ENCODE data around the gene CLCN7.
"Not testable (repeated sequence)": the region's sequence is repeated elsewhere in the genome, so short reads cannot be mapped to it uniquely, and the experiment has no call there.

Gene CLCN7

GRCh38 chr16:1445518-1446203, 29.2 kb downstream of the CLCN7 start:
- no peak for DNase-seq (ENCODE audit: low read depth)

DNA sequence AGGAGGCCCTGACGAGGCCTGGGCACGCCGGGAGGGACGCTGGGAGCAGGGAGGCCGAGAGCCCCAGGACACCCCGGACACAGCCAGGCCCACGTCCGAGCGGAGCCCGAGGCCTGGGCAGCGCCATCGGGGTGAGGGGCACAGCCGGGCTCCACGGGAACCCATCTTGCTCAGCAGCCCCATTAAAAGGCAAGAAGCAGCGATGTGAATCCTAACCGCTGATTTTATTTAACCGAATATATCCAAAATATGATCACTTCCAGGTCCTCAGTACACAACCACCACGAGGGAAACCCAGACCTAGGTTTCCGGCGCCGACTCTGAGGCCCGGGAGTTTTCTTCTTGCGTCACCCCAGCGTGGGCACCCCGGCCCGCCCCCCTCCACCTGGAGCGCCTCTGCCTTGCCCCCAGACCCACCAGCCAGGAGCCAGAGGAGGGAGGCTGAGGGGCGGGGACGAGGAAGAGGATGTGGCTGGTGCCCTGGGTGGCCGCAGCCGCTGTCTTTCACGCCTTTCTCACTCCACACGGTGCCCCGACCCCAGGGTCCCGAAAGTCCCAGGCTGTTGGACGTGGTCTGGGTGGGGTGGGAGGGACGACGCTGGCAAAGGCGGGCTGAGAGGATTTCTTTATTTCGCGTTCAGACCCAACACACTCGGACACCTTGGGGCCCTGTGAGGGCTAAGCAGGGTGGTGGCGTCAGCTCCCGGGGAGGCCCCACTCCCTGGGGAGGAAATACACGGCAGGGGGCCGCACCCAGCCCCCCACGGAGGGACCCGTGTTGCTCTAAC, 29.9 kb downstream of the CLCN7 start:
- DNase-seq (ENCODE audit: low read depth), result no peak

DNA sequence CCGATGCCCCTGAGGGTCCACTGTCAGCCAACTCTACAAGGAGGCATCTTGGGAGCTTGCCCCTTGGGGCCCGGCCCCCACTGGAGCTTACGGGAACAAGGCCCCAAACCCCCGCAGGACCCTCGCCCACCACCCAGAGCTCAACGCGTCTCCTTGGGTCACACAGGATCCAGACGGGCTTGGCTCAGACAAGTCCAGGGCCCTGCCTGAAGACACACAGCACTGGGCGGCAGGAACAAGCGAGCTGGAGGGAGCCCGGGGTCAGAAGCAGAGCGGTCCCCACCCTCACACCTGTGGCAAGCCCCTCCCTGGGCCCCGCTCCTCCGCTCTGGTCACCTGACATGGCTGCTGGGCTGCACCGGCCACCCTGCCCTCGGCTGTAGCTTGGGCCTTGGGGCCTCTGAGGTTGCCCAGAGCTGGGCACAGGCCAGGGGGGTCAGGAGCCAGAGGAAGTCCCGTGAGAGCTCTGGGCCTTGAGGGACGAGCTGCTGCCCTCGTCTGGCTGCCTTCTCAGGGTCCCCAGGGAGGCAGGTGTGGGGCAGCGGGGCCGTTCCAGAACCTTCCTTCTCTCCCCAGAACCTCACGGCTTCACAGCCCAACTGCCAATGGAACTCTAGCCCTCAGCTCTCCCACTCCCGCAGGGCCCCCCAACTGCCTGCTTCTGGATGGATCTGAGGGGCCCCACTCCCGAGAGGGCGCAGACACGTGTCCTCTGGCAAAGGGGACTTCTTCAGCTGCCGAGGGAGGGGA, 30.7 kb downstream of the CLCN7 start, which contains the start of gene CCDC154:
Gene CCDC154, minus strand, starts transcription at position 577 of the 750 bp plus-strand sequence. Its CDS starts 234 bp downstream, at position 343.
- no peak for DNase-seq (ENCODE audit: low read depth)

DNA sequence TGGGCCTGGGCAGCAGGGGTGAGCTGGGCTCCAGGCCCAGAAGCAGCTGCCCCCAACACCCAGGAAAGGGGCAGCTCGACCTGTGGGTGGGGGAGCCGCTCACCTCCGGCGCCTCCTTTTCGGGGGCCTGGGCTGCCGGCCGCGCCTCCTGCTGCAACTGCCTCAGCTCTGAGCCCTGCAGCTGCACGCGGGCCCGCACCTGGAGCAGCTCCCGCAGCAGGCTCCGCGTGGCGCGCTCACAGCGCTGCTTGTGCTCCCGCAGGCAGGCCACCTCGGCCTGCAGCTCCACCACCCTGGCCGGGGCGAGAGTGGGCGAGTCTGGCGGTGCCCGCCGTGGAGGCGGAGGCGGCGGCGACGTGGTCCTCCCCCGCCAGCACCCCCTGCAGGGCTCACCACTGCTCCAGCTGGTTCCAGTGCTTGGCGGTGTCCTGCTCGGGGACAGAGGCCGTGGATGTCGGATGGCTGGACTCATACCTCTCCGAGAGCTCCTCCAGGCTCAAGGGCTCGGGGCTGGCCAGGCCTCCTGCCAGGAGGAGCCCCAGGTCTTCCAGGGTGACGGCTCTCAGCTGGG, 31.3 kb downstream of the CLCN7 start:
- no peak for DNase-seq (ENCODE audit: low read depth)

DNA sequence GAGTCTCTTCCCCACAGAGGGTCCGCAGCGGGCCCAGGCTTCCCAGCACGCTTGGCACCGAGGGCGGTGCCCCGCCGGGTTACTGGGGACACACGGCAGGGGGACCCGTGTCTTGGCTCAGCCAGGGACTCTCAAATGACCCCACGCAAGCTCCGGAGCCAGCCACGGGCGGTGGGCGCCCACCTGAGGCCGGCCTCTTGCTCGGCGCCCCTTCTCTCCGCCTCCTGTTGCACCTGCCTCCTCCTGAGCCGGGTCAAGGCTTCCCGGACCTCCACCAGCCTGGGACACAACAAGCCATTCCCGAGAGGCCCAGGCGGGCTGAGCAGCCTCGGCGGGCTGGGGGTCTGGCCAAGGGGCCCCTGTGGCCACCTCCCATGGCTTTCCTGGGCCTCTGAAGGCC, 32.1 kb downstream of the CLCN7 start:
- DNase-seq (ENCODE audit: low read depth), result no peak

GRCh38 chr16:1441391-1441829, 33.4 kb downstream of the CLCN7 start:
- DNase-seq (ENCODE audit: low read depth), result no peak

- DNase-seq (ENCODE audit: low read depth), result not testable (repeated sequence)
These were observed 35.1 kb downstream of the CLCN7 start for GRCh38 chr16:1439699-1440074.

DNA sequence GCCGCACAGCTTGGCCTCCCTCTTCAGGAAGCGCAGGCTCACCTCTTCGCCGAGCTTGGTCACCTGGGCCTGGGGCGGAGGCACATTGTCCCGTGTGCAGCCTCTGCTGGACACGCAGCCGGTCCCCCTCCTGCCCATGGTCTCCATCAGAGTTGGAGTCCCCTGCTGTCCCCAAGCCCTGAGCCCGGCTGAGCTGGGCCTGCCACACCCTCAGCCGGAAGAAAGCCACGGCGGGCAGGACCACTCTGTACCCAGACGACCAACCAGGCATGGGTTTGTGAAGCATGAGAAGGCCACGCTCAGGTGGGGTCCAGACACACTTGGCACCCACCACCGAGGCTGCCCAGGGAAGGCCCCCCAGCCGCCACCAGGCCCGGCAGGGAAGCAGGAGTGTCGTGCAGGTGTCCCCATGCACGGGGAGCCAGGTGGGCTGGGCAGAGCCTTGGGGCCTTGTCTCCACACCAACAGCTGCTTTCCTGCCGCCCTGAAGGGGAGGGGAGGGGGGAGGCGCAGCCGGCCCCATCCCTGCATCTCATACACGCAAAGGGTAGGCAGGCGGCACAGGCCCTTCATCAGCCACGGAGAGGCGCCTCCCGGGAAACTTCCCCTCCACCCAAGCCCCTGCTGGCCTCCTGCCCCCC, 35.6 kb downstream of the CLCN7 start:
- DNase-seq (ENCODE audit: low read depth), result no peak

DNA sequence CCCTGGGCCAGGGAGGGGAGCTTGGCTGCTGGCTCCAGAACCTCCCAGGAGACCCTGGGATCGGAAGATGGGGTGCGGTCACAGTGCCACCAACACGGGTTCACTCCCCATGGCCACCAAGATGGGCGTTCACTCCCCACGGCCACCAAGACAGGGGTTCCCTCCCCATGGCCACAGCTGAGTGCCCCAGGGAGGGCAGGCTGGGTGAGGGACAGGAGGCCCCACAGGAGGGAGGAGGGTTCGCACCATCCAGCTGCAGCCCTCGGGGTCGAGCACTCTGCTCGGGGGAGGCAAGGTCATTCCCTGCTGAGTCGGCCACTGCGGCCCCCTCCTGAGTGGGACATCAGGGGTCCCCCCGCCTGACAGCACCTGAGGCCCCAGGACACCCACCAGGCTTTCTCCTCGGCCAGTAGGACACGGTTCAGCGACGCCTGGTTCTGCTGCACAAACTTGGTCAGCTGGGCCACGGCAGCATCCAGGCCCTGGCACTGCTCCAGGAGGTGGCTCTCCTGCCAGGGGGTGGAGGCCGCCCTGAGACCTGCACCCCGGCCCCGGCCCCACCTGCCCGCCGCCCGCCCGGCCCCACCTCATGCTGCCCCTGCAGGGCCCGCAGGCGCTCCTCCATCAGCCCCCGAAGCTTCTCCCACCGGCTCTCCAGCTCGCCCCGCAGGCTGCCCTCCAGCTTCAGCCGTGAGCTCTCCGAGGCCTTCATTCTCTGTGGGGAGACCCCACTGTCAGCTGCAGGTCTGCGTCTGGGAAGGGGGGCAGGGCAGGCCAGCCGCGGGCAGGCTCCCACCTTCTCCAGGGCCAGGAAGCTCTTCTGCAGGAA, 36.4 kb downstream of the CLCN7 start:
- no peak for DNase-seq (ENCODE audit: low read depth)

GRCh38 chr16:1437606-1438005, 37.2 kb downstream of the CLCN7 start:
- no peak for DNase-seq (ENCODE audit: low read depth)

- no peak for DNase-seq (ENCODE audit: low read depth)
These were observed 38.0 kb downstream of the CLCN7 start for GRCh38 chr16:1436731-1437355.

GRCh38 chr16:1435921-1436697, 38.7 kb downstream of the CLCN7 start:
- no peak for DNase-seq (ENCODE audit: low read depth)

DNA sequence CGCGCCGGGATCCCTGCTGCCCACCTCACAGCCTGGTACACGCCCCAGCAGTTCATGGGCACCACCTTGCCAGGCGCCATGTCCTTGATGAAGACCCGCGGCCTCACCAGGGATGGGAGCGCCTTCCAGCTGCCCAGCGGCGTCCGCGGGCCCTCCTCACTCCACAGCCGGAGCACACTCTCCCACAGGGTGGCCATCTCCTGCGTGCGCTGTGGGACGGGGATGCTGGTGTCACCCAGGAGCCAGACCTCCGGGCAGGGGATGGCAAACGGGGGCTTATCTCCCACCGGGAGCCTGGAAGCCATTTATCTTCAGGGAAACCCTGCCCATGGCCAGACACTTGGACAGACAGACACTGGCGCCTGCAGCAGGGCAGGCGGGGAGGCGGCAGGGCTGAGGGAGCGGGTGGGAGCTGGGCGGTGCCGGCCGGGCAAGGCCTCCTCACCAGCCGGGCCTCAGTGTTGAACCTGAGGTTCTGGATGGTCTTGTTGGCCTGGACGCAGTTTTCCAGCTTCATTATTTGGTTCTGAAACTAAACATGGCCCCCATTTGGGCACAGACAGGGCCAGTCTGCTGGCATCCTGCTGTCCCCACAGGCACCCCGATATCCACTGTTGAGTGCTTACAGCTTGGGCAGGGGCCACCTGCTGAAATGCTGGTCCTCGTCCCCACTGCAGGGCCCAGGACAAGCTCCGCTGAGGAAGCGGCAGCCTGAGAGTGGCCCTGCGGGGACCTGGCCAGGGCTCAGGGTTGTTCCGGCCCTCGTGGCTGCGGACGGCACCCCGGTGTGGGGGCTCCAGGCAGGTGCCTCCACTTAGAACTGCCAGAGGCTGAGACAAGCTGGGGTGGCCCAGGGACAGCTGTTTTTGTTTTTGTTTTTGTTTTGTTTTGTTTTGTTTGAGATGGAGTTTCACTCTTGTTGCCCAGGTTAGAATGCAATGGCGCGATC, 39.9 kb downstream of the CLCN7 start:
- DNase-seq (ENCODE audit: low read depth), result no peak

- no peak for DNase-seq (ENCODE audit: low read depth)
These were observed 41.1 kb downstream of the CLCN7 start for GRCh38 chr16:1433756-1434155.

DNA sequence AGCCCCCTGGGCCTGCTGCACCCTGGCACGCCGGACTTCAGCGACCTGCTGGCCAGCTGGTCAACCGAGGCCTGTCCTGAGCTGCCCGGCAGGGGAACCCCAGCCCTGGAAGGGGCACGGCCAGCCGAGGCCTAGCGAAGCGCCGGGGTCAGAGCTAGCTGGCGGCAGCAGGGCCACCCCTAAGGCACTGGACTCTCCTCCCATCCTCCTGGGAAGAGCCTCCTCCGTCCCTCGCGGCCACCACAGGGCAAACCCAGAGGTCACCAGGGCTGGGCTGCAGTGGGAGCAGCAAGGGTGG, 41.6 kb downstream of the CLCN7 start:
- DNase-seq (ENCODE audit: low read depth), result no peak

GRCh38 chr16:1432388-1433262, 42.2 kb downstream of the CLCN7 start:
- no peak for DNase-seq (ENCODE audit: low read depth)

DNA sequence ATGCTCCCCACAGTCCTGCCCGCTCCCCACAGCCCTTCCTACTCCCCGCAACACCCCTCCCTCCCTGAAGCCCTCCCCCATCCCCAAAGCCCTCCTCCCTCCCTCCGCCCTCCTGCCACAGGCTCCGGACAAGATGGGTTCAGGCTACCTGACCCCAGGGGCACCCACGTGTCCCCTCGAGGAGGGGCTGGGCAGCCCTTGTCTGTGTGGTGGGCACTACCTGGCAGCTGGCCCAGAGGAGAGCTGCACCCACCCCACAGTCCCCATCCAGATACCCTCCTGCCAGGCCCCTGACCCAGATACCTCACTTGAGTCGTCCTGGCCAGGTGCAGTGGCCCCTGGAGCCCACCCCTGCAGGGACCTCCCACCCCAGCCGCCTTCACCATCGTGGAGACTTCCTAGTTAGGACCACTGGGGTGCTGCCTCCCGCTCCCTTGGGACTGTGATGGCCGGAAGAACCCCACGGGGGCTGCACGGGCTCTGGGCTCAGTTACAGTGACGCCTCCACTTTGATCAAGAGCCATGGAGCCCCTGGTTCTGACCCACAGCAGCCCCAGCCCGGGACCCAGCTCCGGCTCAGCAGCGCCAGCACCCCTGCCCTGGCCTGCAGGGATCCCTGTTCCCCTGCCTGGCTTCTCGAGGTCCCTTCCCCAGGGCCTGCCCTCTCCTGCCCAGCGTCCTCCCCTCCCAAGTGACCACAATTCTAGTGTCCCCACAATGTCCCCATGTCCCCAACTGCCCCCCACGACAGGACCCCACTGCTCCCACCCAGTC, 43.1 kb downstream of the CLCN7 start:
- no peak for DNase-seq (ENCODE audit: low read depth)
